ENCODE results near the gene CRYBG2. TPM values are rescaled to one million over a fixed set of nuclear protein-coding genes. Genes with fewer than 3 reads are reported as not detected.

The CRYBG2 gene
- total RNA-seq, 4 donors from 2014 or later = 42.0 to 51.9 (median 51.8) TPM; not detected in 1

DNA sequence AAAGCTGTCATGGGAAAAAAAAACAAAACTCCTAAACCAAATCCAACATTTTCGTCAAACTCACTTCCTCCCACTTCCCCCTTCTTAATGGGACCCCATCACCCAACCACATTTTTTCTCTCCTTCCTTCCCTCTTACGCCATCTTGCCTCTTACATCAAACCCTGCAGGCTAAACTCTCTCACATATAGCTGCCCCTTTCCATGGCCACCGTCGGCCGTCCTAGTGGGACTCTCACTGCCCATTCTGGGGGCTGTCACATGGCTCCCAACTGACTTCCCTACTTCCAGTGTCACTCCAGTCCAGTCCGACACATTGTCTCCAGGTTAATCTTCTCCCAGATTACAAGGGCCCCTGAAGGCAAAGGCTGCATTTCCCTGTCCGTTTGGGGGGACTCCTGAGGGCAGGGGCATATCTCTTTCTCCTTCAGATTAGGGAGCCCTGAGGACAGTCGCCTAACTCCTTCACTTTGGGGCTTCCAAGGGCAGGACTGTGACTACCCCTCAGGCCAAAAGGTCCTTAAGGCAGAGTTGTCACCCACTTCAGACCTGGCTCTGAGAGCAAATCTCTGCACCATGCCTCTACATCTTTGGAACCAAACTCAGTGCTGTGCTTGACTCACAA lies 48.2 kb downstream of the CRYBG2 start:
- peaks cover 0 to 14% (median 3%) of the 10 kb centered on the region in 4 donors for H3K4me1 ChIP-seq
- H3K9me3 ChIP-seq = no peaks in the 10 kb centered on the region
- no peaks in the 10 kb centered on the region for H3K36me3 ChIP-seq
- H3K27ac ChIP-seq = peak overlapping the region in 2 of 4 donors; percentile 21 to 67
- DNase-seq = no peak
- H3K27me3 ChIP-seq = no peaks in the 10 kb centered on the region
- H3K4me3 ChIP-seq = peak overlapping the region; percentile 56 to 71 (median 58)
- TF ChIP-seq, protein P1, sequence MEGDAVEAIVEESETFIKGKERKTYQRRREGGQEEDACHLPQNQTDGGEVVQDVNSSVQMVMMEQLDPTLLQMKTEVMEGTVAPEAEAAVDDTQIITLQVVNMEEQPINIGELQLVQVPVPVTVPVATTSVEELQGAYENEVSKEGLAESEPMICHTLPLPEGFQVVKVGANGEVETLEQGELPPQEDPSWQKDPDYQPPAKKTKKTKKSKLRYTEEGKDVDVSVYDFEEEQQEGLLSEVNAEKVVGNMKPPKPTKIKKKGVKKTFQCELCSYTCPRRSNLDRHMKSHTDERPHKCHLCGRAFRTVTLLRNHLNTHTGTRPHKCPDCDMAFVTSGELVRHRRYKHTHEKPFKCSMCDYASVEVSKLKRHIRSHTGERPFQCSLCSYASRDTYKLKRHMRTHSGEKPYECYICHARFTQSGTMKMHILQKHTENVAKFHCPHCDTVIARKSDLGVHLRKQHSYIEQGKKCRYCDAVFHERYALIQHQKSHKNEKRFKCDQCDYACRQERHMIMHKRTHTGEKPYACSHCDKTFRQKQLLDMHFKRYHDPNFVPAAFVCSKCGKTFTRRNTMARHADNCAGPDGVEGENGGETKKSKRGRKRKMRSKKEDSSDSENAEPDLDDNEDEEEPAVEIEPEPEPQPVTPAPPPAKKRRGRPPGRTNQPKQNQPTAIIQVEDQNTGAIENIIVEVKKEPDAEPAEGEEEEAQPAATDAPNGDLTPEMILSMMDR (IDR thresholded peaks at IDR 0.05) = no peak
- TF ChIP-seq POLR2A (IDR thresholded peaks at IDR 0.05) = no peak

DNA sequence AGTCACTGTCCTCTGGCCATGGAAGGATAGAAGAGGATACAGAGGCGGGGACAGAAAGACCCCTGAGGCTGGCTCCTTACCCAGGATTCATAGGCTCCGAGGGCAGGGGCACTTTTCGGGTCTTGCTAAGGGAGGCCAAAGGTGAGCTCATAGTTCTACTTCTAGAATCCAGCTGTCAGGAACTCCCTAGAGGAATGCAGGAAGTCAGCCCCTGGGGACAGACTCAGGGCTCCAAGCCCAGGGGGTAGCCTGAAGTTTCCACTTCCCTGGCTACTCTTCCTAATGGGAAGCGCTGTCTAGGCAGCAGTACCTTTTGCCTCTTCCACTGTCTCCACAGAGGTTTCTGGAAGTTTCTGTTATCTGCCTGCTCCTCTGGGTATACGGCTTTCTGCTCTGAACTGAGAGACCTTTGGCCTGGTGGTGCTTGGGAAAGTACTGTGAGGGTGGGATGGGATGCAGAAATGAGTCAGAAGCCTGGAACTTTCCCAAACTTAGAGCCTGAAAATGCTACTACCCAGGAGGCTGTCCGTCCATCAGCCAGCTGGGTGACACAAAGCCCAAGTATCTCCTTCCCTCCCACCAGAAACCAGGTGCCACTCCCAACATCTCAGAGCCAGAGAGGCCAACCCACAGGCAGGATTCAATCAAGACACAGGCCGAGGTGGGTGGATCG lies 51.1 kb downstream of the CRYBG2 start:
- Histone ChIP-seq H3K36me3 (no peaks in the 10 kb centered on the region), H3K9me3 (no peaks in the 10 kb centered on the region), H3K4me1 (peaks cover 0 to 14% (median 3%) of the 10 kb centered on the region in 4 donors), H3K4me3 (no peak overlapping the region), H3K27ac (no peak overlapping the region), H3K27me3 (no peaks in the 10 kb centered on the region)
- no peak for DNase-seq
- no peak for TF ChIP-seq POLR2A (IDR thresholded peaks at IDR 0.05)
- TF ChIP-seq, protein P1 (IDR thresholded peaks at IDR 0.05) = no peak

DNA sequence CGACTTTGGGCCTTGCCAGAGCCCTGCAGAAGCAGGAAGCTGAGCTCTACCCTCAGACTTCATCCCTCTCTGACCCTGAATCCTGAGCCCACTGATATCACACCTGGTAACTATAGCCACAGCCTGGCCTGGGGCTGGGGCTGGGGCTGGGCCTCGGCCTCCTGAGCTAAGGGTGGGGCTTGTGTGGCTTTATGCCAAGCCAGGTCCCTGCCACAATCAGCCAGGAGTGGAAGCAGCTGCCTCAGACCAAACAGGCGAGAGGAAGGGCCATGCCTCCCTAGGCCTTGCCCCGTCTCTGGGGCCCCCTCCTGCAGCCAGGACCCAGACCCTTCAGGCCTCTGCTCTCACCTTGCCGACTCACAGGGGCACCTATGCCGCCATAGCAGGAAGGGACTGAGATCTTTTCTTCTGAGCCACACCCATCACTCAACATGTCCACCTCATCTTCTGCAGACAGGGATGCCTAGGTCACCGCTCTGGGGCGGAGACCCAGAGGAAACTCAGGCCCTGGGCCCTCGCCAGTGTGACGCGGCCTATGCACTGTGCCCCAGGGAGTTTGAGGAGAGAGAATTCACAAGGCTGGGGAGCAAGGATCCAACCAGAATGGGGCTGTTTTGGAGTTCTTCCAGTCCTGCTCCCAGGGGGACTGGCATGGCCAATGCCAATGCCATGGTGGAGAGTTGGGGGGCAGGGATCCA lies 53.2 kb downstream of the CRYBG2 start:
- H3K4me3 ChIP-seq = no peak overlapping the region
- H3K27ac ChIP-seq = no peak overlapping the region
- DNase-seq = peak in 1 of 3 donors; percentile 37
- no peaks in the 10 kb centered on the region for H3K36me3 ChIP-seq
- H3K27me3 ChIP-seq = no peaks in the 10 kb centered on the region
- H3K4me1 ChIP-seq = peaks cover 0 to 5% (median under 1%) of the 10 kb centered on the region in 4 donors
- TF ChIP-seq, protein P1 (IDR thresholded peaks at IDR 0.05) = no peak
- no peak for TF ChIP-seq POLR2A (IDR thresholded peaks at IDR 0.05)
- no peaks in the 10 kb centered on the region for H3K9me3 ChIP-seq

DNA sequence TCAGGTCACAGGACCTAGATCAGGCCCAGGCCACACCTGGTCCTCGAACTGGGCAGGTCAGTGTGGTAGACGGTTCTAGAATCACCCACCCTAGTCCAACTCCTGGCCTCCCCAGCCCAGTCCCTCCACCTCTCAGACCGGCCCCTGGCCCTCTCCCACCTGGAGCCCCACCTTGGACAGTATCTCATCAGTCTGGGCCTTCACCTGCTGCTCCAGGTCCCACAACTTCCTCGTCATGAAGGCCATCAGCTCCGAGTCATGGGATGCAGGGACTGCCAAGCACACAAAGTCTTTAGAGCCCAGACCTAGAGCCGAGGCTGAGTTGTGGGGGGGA lies 56.2 kb downstream of the CRYBG2 start:
- no peaks in the 10 kb centered on the region for H3K27me3 ChIP-seq
- DNase-seq = peak in 1 of 3 donors; percentile 38
- peaks cover 0 to 3% (median 0%) of the 10 kb centered on the region in 4 donors for H3K4me1 ChIP-seq
- no peak overlapping the region for H3K4me3 ChIP-seq
- H3K27ac ChIP-seq = no peak overlapping the region
- H3K36me3 ChIP-seq = no peaks in the 10 kb centered on the region
- TF ChIP-seq, protein P1 (IDR thresholded peaks at IDR 0.05) = no peak
- no peak for TF ChIP-seq POLR2A (IDR thresholded peaks at IDR 0.05)
- no peaks in the 10 kb centered on the region for H3K9me3 ChIP-seq

DNA sequence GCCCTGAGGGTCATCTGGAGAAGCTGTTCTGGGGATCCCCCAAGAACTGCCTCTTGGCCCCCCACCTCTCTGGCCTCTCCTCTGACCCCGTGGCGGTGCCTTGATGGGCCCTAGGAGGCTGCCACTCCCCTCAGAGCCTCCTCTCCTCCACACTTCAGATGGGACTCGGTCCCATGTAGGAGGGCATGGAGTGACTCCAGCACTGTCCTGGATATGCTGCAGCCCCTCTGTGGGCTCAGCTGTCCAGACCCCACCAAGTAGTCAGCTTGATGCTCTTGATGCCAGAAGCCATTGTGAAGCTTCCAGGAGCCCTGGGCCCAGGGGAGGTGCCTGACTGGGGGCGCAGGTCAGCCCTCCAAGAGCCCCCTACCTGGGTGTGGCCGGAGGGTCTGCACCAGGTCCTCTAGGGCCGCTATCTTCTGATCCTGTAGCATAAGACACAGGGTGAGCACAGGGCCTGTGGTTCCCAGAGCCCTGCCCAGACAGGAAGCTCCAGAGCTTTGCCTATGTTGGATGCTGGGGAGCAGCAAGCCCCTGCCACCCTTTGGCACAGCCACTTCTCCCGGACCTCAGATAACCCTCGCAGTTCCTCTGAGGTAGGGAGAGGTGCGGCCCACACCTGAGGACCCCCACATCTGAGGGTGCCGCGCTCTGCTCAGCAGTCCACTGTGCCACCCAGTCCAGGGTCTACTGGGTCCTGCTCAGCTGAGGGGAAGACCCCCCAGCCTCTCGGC lies 56.7 kb downstream of the CRYBG2 start:
- TF ChIP-seq, protein P1 (IDR thresholded peaks at IDR 0.05) = no peak
- no peak for TF ChIP-seq POLR2A (IDR thresholded peaks at IDR 0.05)
- H3K4me3 ChIP-seq = no peak overlapping the region
- no peak overlapping the region for H3K27ac ChIP-seq
- no peaks in the 10 kb centered on the region for H3K36me3 ChIP-seq
- no peaks in the 10 kb centered on the region for H3K9me3 ChIP-seq
- no peaks in the 10 kb centered on the region for H3K27me3 ChIP-seq
- no peak for DNase-seq
- H3K4me1 ChIP-seq = peaks cover 0 to 9% (median under 1%) of the 10 kb centered on the region in 4 donors

Measured in Peyer's patch (tissue), 4 donors.